Kidney epithelial cell (primary cell): ENCODE measurements around the gene THOC5. TPM values are rescaled to one million over a fixed set of nuclear protein-coding genes. Genes with fewer than 3 reads are reported as not detected.

Experiments used
- DNase-seq: peaks from one replicate; pipeline ENCODE4 v3.0.0-alpha.2; 2010; ENCODE audit warnings: low read depth
- H3K27me3 ChIP-seq: 2 replicates; pipeline ENCODE4 v1.6.0; 2011; ENCODE audit warnings: low read length; ENCODE audit not compliant: control insufficient read depth, insufficient read depth
- H3K36me3 ChIP-seq: 2 replicates; pipeline ENCODE4 v1.5.1; 2011; ENCODE audit warnings: low read length; ENCODE audit not compliant: control insufficient read depth, insufficient read depth
- H3K4me3 ChIP-seq: 2 replicates; pipeline ENCODE4 v1.5.1; 2011; ENCODE audit warnings: low read depth, mild to moderate bottlenecking, control low read depth, low read length
- CTCF ChIP-seq: IDR thresholded peaks from 2 replicates; pipeline ENCODE4 v1.5.1; 2011; ENCODE audit warnings: mild to moderate bottlenecking, moderate library complexity, low read length, control low read depth, inconsistent platforms; ENCODE audit not compliant: insufficient read depth, poor library complexity, severe bottlenecking
- total RNA-seq: library from RNA; depleted of rRNA; stranded (reverse); fragments of >200 nt; gene quantifications from 2 replicates; pipeline ENCODE4 v1.2.3, GENCODE V29; 2015

The THOC5 gene
- total RNA-seq, 1 donor from 2014 or later: 51.6 TPM

DNA sequence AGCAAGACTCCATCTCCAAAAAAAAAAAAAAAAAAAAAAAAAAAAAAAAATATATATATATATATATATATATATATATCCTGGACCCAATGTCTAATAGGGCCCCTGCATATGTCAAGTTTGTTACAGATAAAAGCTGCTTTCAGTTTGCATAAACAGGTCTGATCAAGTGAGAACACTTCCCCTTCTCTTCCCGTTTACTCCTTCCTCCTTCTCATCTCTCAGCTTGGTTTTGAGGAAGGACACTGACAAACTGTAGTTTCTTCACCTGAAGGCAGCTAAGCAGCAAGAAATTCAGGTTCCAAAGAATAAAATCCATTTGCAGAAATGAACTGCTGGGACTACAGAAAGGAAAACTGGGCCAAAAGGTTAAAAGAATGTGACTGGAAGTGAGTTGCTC is 11.7 kb downstream of the THOC5 start:
- H3K36me3 ChIP-seq: peaks cover 1% of the 10 kb centered on the region
- TF ChIP-seq CTCF: no peak
- H3K4me3 ChIP-seq: no peak overlapping the region
- H3K27me3 ChIP-seq: no peaks in the 10 kb centered on the region
- DNase-seq: no peak

DNA sequence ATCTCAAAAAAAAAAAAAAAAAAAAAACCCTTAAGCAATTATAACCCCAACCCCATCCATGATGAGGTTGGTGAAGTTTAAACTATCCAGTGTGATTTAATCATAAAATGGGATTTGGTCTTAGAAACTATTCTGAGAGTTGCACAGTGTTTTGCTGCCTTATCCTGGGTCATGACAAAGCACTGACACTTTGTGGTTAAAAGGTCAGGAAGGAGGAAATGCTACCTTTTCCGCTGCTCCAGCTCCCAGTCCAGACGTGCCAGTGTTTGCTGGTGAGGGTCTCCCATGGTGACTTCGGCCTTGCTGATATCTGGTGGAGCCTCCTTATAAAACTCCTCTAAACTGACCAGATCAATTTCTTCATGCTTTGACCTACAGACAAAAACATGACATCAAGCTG is 14.5 kb downstream of the THOC5 start:
- Histone ChIP-seq H3K36me3 (peaks cover 1% of the 10 kb centered on the region), H3K4me3 (no peak overlapping the region), H3K27me3 (no peaks in the 10 kb centered on the region)
- no peak for DNase-seq
- TF ChIP-seq CTCF: no peak

- no peak for TF ChIP-seq CTCF
- Histone ChIP-seq H3K4me3 (no peak overlapping the region), H3K27me3 (no peaks in the 10 kb centered on the region), H3K36me3 (peaks cover 1% of the 10 kb centered on the region)
- no peak for DNase-seq
Measured at GRCh38 chr22:29536411-29536810, 17.1 kb downstream of the THOC5 start.

GRCh38 chr22:29531419-29531818 is 22.1 kb downstream of the THOC5 start:
- Histone ChIP-seq H3K27me3 (no peaks in the 10 kb centered on the region), H3K4me3 (no peak overlapping the region), H3K36me3 (peaks cover 5% of the 10 kb centered on the region)
- DNase-seq: no peak
- TF ChIP-seq CTCF: no peak

GRCh38 chr22:29530716-29531115 is 22.8 kb downstream of the THOC5 start:
- no peak for DNase-seq
- Histone ChIP-seq H3K27me3 (no peaks in the 10 kb centered on the region), H3K4me3 (no peak overlapping the region), H3K36me3 (peaks cover 5% of the 10 kb centered on the region)
- TF ChIP-seq CTCF: no peak

- peaks cover 8% of the 10 kb centered on the region for H3K36me3 ChIP-seq
- no peaks in the 10 kb centered on the region for H3K27me3 ChIP-seq
- no peak overlapping the region for H3K4me3 ChIP-seq
- DNase-seq: no peak
- no peak for TF ChIP-seq CTCF
Measured at GRCh38 chr22:29528144-29528543, 25.4 kb downstream of the THOC5 start.
